HG03565 (cell line): ENCODE data around the gene MVD.

Source experiments
- ATAC-seq: cut with Tn5 transposase; IDR thresholded peaks from one replicate; pipeline ENCODE4 v1.9.1; 2021; ENCODE audit warnings: mild to moderate bottlenecking, moderate library complexity; ENCODE audit not compliant: unreplicated experiment

The MVD gene

GRCh38 chr16:88630433-88630832 is 32.5 kb downstream of the MVD start:
- no peak for ATAC-seq

- ATAC-seq, result no peak
Observed at GRCh38 chr16:88629835-88630234, 33.1 kb downstream of the MVD start.

GRCh38 chr16:88628512-88628974 is 34.3 kb downstream of the MVD start:
- ATAC-seq, result no peak

- ATAC-seq, result no peak
Observed at GRCh38 chr16:88627531-88628411, 35.1 kb downstream of the MVD start.

- ATAC-seq, result no peak
Observed at GRCh38 chr16:88626646-88627045, 36.2 kb downstream of the MVD start.

GRCh38 chr16:88624977-88625576 is 37.8 kb downstream of the MVD start:
- ATAC-seq, result no peak

GRCh38 chr16:88624481-88624880 is 38.4 kb downstream of the MVD start:
- ATAC-seq, result no peak

GRCh38 chr16:88623858-88624257 is 39.0 kb downstream of the MVD start:
- ATAC-seq, result no peak

- ATAC-seq, result no peak
Observed at GRCh38 chr16:88622866-88623265, 40.0 kb downstream of the MVD start.

GRCh38 chr16:88622125-88622524 is 40.8 kb downstream of the MVD start:
- ATAC-seq, result no peak

- no peak for ATAC-seq
Observed at GRCh38 chr16:88619859-88620815, 42.8 kb downstream of the MVD start.

- ATAC-seq, result no peak
Observed at GRCh38 chr16:88618956-88619667, 43.8 kb downstream of the MVD start.

GRCh38 chr16:88618182-88618955 is 44.5 kb downstream of the MVD start:
- no peak for ATAC-seq

GRCh38 chr16:88617268-88618031 is 45.4 kb downstream of the MVD start:
- ATAC-seq, result no peak

- no peak for ATAC-seq
Observed at GRCh38 chr16:88616736-88617135, 46.2 kb downstream of the MVD start.

- no peak for ATAC-seq
Observed at GRCh38 chr16:88616320-88616719, 46.6 kb downstream of the MVD start.

GRCh38 chr16:88614818-88615580 is 47.9 kb downstream of the MVD start:
- ATAC-seq, result no peak
